ENCODE data around the gene DDX23.
"Not testable (repeated sequence)": the region's sequence is repeated elsewhere in the genome, so short reads cannot be mapped to it uniquely, and the experiment has no call there.

The DDX23 gene

GRCh38 chr12:48875944-48876515 is 24.1 kb upstream of the DDX23 start:
- TF ChIP-seq CTCF (IDR thresholded peaks at IDR 0.05; ENCODE audit: extremely low read depth, insufficient read depth, missing control alignments): no peak
- in situ Hi-C loops (cut with MboI; ENCODE audit: low pct_unique_long_range_greater_than_20kb, low sequenced_read_pairs, unreplicated experiment): no loop called here
- no peak for DNase-seq (ENCODE audit: low spot score)

- DNase-seq (ENCODE audit: low spot score); in situ Hi-C loops (cut with MboI; ENCODE audit: low pct_unique_long_range_greater_than_20kb, low sequenced_read_pairs, unreplicated experiment): not testable (repeated sequence)
Measured at GRCh38 chr12:48873534-48873933, 21.6 kb upstream of the DDX23 start.

GRCh38 chr12:48873096-48873495 is 21.1 kb upstream of the DDX23 start:
- DNase-seq (ENCODE audit: low spot score): no peak
- in situ Hi-C loops (cut with MboI; ENCODE audit: low pct_unique_long_range_greater_than_20kb, low sequenced_read_pairs, unreplicated experiment): no loop called here
- TF ChIP-seq CTCF (IDR thresholded peaks at IDR 0.05; ENCODE audit: extremely low read depth, insufficient read depth, missing control alignments): no peak

GRCh38 chr12:48869191-48869590 is 17.2 kb upstream of the DDX23 start:
- in situ Hi-C loops (cut with MboI; ENCODE audit: low pct_unique_long_range_greater_than_20kb, low sequenced_read_pairs, unreplicated experiment): no loop called here
- no peak for DNase-seq (ENCODE audit: low spot score)
- TF ChIP-seq CTCF (IDR thresholded peaks at IDR 0.05; ENCODE audit: extremely low read depth, insufficient read depth, missing control alignments): no peak

- DNase-seq (ENCODE audit: low spot score): no peak
- in situ Hi-C loops (cut with MboI; ENCODE audit: low pct_unique_long_range_greater_than_20kb, low sequenced_read_pairs, unreplicated experiment): no loop called here
Measured at GRCh38 chr12:48868451-48868850, 16.5 kb upstream of the DDX23 start.

GRCh38 chr12:48866052-48866711 is 14.2 kb upstream of the DDX23 start:
- DNase-seq (ENCODE audit: low spot score): no peak
- in situ Hi-C loops (cut with MboI; ENCODE audit: low pct_unique_long_range_greater_than_20kb, low sequenced_read_pairs, unreplicated experiment): no loop called here

More at GRCh38 chr12:48868451-48868850, 16.5 kb upstream of the DDX23 start:
- TF ChIP-seq CTCF (IDR thresholded peaks at IDR 0.05; ENCODE audit: extremely low read depth, insufficient read depth, missing control alignments): no peak

More at GRCh38 chr12:48866052-48866711, 14.2 kb upstream of the DDX23 start:
- no peak for TF ChIP-seq CTCF (IDR thresholded peaks at IDR 0.05; ENCODE audit: extremely low read depth, insufficient read depth, missing control alignments)

All from GM13977 (cell line).